Sigmoid colon (tissue), 4 donors: ENCODE results near the gene SERF2.

Experiments used
- EP300 ChIP-seq, 4 donors: sonication (generic); formaldehyde crosslinking; IDR thresholded peaks; one replicate each; pipeline ENCODE4 v1.6.1; 2017; ENCODE audit warnings: antibody characterized with exemption in 4 of 4
- POLR2A ChIP-seq, 2 donors: fragments of 450-650 bp; IDR thresholded peaks; one replicate each; pipeline ENCODE4 v1.6.1; 2016; ENCODE audit warnings: antibody characterized with exemption in 2 of 2, mild to moderate bottlenecking in 2 of 2, moderate library complexity in 2 of 2
- POLR2AphosphoS5 ChIP-seq, 4 donors: sonication (generic); formaldehyde crosslinking; IDR thresholded peaks; one replicate each; pipeline ENCODE4 v1.6.1; 2017; ENCODE audit warnings: antibody characterized with exemption in 4 of 4
- TF ChIP-seq, protein P1 (sequence below), 4 experiments: fragments of 450-650 bp in 3 of 4; fragments of 200-600 bp in 1 of 4; IDR thresholded peaks; one replicate each; pipeline ENCODE4 v1.5.1; 2016 to 2019; ENCODE audit warnings: antibody characterized with exemption in 4 of 4, mild to moderate bottlenecking in 3 of 4, moderate library complexity in 2 of 4

DNA sequence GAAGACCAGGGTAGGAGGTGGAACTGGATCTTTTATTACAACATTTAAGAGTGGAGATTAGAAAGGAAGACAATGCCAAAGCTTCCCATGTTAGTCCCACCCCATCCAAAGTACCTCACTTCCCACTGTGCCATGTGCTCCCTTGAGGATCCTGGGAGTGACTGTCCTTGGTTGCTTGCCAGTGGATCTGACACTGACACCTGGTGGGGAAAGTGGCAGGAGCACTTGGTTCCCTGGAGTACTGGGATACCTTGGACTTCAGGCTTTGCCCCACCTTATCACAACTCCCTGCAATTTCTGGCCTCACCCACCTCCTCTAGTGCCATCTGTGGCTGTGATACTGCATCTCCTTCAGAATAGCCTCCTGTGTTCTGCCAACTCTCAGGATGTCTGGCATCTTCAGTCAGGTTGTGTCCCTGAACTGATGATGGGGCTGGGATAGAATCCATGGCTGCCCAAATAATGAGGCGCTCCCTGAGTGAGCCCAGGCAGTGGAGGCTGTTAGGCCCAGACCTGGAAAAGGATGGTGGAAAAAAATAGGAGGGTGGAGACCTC, 16.6 kb upstream of the SERF2 start:
- TF ChIP-seq POLR2AphosphoS5 (IDR thresholded peaks at IDR 0.05) (peak in 2 of 4 donors; percentile 11 to 28), POLR2A (IDR thresholded peaks at IDR 0.05) (no peak), EP300 (IDR thresholded peaks at IDR 0.05) (no peak)
- TF ChIP-seq, protein P1, sequence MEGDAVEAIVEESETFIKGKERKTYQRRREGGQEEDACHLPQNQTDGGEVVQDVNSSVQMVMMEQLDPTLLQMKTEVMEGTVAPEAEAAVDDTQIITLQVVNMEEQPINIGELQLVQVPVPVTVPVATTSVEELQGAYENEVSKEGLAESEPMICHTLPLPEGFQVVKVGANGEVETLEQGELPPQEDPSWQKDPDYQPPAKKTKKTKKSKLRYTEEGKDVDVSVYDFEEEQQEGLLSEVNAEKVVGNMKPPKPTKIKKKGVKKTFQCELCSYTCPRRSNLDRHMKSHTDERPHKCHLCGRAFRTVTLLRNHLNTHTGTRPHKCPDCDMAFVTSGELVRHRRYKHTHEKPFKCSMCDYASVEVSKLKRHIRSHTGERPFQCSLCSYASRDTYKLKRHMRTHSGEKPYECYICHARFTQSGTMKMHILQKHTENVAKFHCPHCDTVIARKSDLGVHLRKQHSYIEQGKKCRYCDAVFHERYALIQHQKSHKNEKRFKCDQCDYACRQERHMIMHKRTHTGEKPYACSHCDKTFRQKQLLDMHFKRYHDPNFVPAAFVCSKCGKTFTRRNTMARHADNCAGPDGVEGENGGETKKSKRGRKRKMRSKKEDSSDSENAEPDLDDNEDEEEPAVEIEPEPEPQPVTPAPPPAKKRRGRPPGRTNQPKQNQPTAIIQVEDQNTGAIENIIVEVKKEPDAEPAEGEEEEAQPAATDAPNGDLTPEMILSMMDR (IDR thresholded peaks at IDR 0.05) = peak in 1 of 4 experiments; percentile 16
